Measurements from ENCODE around the gene ARHGEF16.

DNA sequence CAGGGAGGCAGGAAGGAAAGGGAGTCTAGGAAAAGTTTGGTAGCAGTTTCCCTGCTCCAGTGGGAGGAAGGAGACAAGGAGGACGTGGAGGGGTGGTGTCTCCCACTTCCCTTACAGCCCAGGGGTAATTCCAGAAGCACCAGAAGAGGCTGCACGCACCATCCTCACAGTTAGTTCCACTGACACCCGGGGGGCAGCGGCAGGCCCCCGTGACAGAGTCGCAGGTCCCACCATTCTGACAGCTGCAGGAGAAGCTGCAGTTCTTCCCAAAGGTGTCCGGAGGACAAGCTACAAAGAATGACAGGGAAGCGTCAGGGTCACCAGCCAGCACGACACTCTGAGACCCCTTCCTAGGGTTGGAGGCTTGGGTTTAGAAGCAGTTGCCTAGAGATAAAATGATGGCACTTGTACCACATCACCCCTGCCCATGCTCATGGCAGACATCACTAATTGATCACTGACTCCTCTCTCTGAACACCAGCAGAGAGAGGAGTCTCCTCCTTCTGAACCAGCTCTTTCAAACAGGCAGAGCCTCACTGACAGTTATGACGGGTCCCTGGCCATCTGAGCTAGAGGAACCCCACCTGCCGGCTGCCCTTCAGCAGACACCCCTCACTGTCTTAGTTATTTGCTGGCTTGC lies 53.3 kb downstream of the ARHGEF16 start:
- TF ChIP-seq POLR2AphosphoS5 (IDR thresholded peaks at IDR 0.05), result no peak
- no peak for TF ChIP-seq POLR2A (IDR thresholded peaks at IDR 0.05; ENCODE audit: low read depth)
- no peak for TF ChIP-seq CTCF (IDR thresholded peaks at IDR 0.05)
- no peak for TF ChIP-seq EP300 (IDR thresholded peaks at IDR 0.05)
